Right ventricle myocardium inferior (tissue), 1 donor: ENCODE data around the gene CLEC18C. TPM values are rescaled to one million over a fixed set of nuclear protein-coding genes. Genes with fewer than 3 reads are reported as not detected.
"Not testable (repeated sequence)": the region's sequence is repeated elsewhere in the genome, so short reads cannot be mapped to it uniquely, and the experiment has no call there.

Experiments
- ATAC-seq: fragments of 200-7000 bp; cut with Tn5 transposase; one replicate; pipeline ENCODE4 v1.9.1; 2020; ENCODE audit warnings: mild to moderate bottlenecking, moderate library complexity
- DNase-seq: peaks from one replicate; pipeline ENCODE4 v3.0.0; 2021; ENCODE audit errors: missing footprints
- intact Hi-C: fragments of 100-400 bp; cut with DNase I; formaldehyde crosslinking; loops from one replicate; pipeline ENCODE4 v1.11.0; 2022
- total RNA-seq: library from RNA; stranded (reverse); fragmentation: NEBNext Ultra II Directional; extraction: Animal tissue kit (Norgen Biotek cat#: 25700); gene quantifications from one replicate; pipeline ENCODE4 v1.2.1, GENCODE V29; 2021
- donor health status: DM: no; HTN: yes; CAD: no; lungs with severe emphysema.

The CLEC18C gene
- total RNA-seq, 1 donor from 2014 or later, result not detected

GRCh38 chr16:70198666-70199065, 25.1 kb downstream of the CLEC18C start:
- ATAC-seq, intact Hi-C loops, DNase-seq: not testable (repeated sequence)

GRCh38 chr16:70199170-70199569, 25.6 kb downstream of the CLEC18C start:
- DNase-seq, ATAC-seq, intact Hi-C loops: not testable (repeated sequence)

- DNase-seq, intact Hi-C loops, ATAC-seq: not testable (repeated sequence)
Measured at GRCh38 chr16:70200063-70200462, 26.5 kb downstream of the CLEC18C start.

- ATAC-seq, DNase-seq, intact Hi-C loops: not testable (repeated sequence)
Measured at GRCh38 chr16:70203508-70203907, 29.9 kb downstream of the CLEC18C start.

GRCh38 chr16:70204010-70204409, 30.4 kb downstream of the CLEC18C start:
- ATAC-seq, DNase-seq, intact Hi-C loops: not testable (repeated sequence)

GRCh38 chr16:70204668-70205405, 31.2 kb downstream of the CLEC18C start:
- ATAC-seq, intact Hi-C loops, DNase-seq: not testable (repeated sequence)

GRCh38 chr16:70206382-70206781, 32.8 kb downstream of the CLEC18C start:
- intact Hi-C loops, DNase-seq, ATAC-seq: not testable (repeated sequence)

GRCh38 chr16:70218586-70218985, 45.0 kb downstream of the CLEC18C start:
- ATAC-seq, intact Hi-C loops, DNase-seq: not testable (repeated sequence)

- intact Hi-C loops, DNase-seq: not testable (repeated sequence)
Measured at GRCh38 chr16:70222574-70222973, 49.0 kb downstream of the CLEC18C start.

GRCh38 chr16:70223216-70223615, 49.6 kb downstream of the CLEC18C start:
- intact Hi-C loops, ATAC-seq, DNase-seq: not testable (repeated sequence)

More at GRCh38 chr16:70222574-70222973, 49.0 kb downstream of the CLEC18C start:
- not testable (repeated sequence) for ATAC-seq

- intact Hi-C loops, DNase-seq, ATAC-seq: not testable (repeated sequence)
Measured at GRCh38 chr16:70223971-70224513, 50.5 kb downstream of the CLEC18C start.

GRCh38 chr16:70224645-70225044, 51.1 kb downstream of the CLEC18C start:
- intact Hi-C loops, ATAC-seq, DNase-seq: not testable (repeated sequence)

- DNase-seq, intact Hi-C loops, ATAC-seq: not testable (repeated sequence)
Measured at GRCh38 chr16:70225430-70225829, 51.8 kb downstream of the CLEC18C start.

GRCh38 chr16:70226024-70226423, 52.4 kb downstream of the CLEC18C start:
- ATAC-seq, DNase-seq, intact Hi-C loops: not testable (repeated sequence)

GRCh38 chr16:70231831-70232230, 58.2 kb downstream of the CLEC18C start:
- ATAC-seq, DNase-seq, intact Hi-C loops: not testable (repeated sequence)

Other genes with a start within 250 kb of the CLEC18C start
- gene CLEC18A, start 222.5 kb upstream of the CLEC18C start, total RNA-seq, result 0.35 TPM
- gene PDPR, start 59.5 kb upstream of the CLEC18C start, total RNA-seq, result 17.2 TPM
- 11.0 TPM for gene EXOSC6, start 78.2 kb downstream of the CLEC18C start, total RNA-seq
- 61.7 TPM for gene AARS1, start 115.7 kb downstream of the CLEC18C start, total RNA-seq
- gene DDX19B, start 125.4 kb downstream of the CLEC18C start, total RNA-seq, result 14.1 TPM
- 23.3 TPM for gene DDX19A, start 173.1 kb downstream of the CLEC18C start, total RNA-seq